Common myeloid progenitor, CD34-positive (primary cell): ENCODE data around the gene DGCR6L.

Experiments
- CTCF ChIA-PET: fragments of 350-600 bp; sonication (Branson Sonifier 250); formaldehyde crosslinking; loops from one replicate; lab custom pipeline; 2021; ENCODE audit warnings: antibody characterized with exemption; lab: Charles Lee
- POLR2A ChIA-PET: fragments of 350-600 bp; sonication (Branson Sonifier 250); formaldehyde crosslinking; loops from one replicate; lab custom pipeline; 2021; ENCODE audit warnings: antibody characterized with exemption; lab: Charles Lee
- DNase-seq, 3 donors: peaks; one replicate each; pipeline versions ENCODE4 v3.0.0 to v3.0.0-alpha.2; 2013
- H3K27ac ChIP-seq, 2 experiments: 1 replicate in 1 of 2; 2 replicates in 1 of 2; pipeline ENCODE4 v1.7.0; 2013; ENCODE audit warnings: inconsistent platforms in 2 of 2, low read length in 2 of 2, mild to moderate bottlenecking in 2 of 2, low read depth in 1 of 2, moderate library complexity in 1 of 2; ENCODE audit not compliant: severe bottlenecking in 2 of 2, insufficient read depth in 1 of 2, poor library complexity in 1 of 2
- H3K27me3 ChIP-seq, 5 experiments: replicated peaks in 2 of 5; 1 replicate in 3 of 5; 2 replicates in 2 of 5; pipeline versions ENCODE4 v1.6.1 to v1.7.0; 2013; ENCODE audit warnings: low read length in 4 of 5, mild to moderate bottlenecking in 2 of 5, moderate library complexity in 2 of 5, inconsistent platforms in 1 of 5; ENCODE audit not compliant: insufficient read depth in 5 of 5, control insufficient read depth in 4 of 5
- H3K36me3 ChIP-seq, 4 experiments: 1 replicate in 2 of 4; 2 replicates in 2 of 4; pipeline versions ENCODE4 v1.6.1 to v1.7.0; 2013; ENCODE audit warnings: low read length in 3 of 4, control low read depth in 1 of 4, mild to moderate bottlenecking in 1 of 4; ENCODE audit not compliant: control insufficient read depth in 4 of 4, insufficient read depth in 4 of 4
- H3K4me1 ChIP-seq, 4 experiments: 1 replicate in 3 of 4; 2 replicates in 1 of 4; pipeline versions ENCODE4 v1.6.1 to v1.7.1; 2013; ENCODE audit warnings: low read length in 3 of 4, mild to moderate bottlenecking in 3 of 4, control low read depth in 1 of 4, inconsistent platforms in 1 of 4, moderate library complexity in 1 of 4; ENCODE audit not compliant: control insufficient read depth in 4 of 4, insufficient read depth in 4 of 4; ENCODE audit errors: control extremely low read depth in 1 of 4
- H3K4me3 ChIP-seq, 7 experiments: 1 replicate in 4 of 7; 2 replicates in 3 of 7; pipeline versions ENCODE4 v1.5.1 to v1.7.0; 2013; ENCODE audit warnings: mild to moderate bottlenecking in 7 of 7, low read length in 6 of 7, moderate library complexity in 6 of 7, inconsistent platforms in 2 of 7, low read depth in 2 of 7, control low read depth in 1 of 7; ENCODE audit not compliant: insufficient read depth in 4 of 7, control insufficient read depth in 1 of 7; ENCODE audit errors: extremely low read depth in 1 of 7
- H3K9me3 ChIP-seq, 5 experiments: 1 replicate in 4 of 5; 2 replicates in 1 of 5; pipeline versions ENCODE4 v1.6.1 to v1.7.1; 2013; ENCODE audit warnings: low read length in 4 of 5, mild to moderate bottlenecking in 2 of 5, inconsistent platforms in 1 of 5, low read depth in 1 of 5, moderate library complexity in 1 of 5; ENCODE audit not compliant: control insufficient read depth in 4 of 5, insufficient read depth in 2 of 5; ENCODE audit errors: control extremely low read depth in 1 of 5
- WGBS: methylation state at CpG from one replicate; pipeline ENCODE4 v1.1.5; 2013; ENCODE audit not compliant: insufficient coverage; 5-methylcytosine and 5-hydroxymethylcytosine counted together

Gene DGCR6L

GRCh38 chr22:20295262-20296064 lies 24.4 kb downstream of the DGCR6L start:
- Histone ChIP-seq H3K4me1 (peaks cover 0 to 14% (median 14%) of the 10 kb centered on the region in 4 experiments), H3K9me3 (no peaks in the 10 kb centered on the region), H3K36me3 (no peaks in the 10 kb centered on the region), H3K27ac (no peak overlapping the region), H3K27me3 (peaks cover 0 to 12% (median 0%) of the 10 kb centered on the region in 5 experiments), H3K4me3 (no peak overlapping the region)
- WGBS: 92% methylated on average over 5 of the region's 12 CpGs
- ChIA-PET CTCF (interaction anchor here (0.6 to 2.6 kb wide), 4 partner anchors 9 to 379 kb away, joined by 3 to 7 read pairs (median 3); partner anchors contain the start of gene DGCR6L), POLR2A (no interaction called here)
- no peak for DNase-seq

GRCh38 chr22:20292673-20293232 lies 27.1 kb downstream of the DGCR6L start:
- ChIA-PET POLR2A (no interaction called here), CTCF (interaction anchor here (1.9 kb wide), 1 partner anchor 136 kb away, joined by 5 read pairs; no protein-coding TSS in a partner anchor)
- Histone ChIP-seq H3K36me3 (no peaks in the 10 kb centered on the region), H3K9me3 (no peaks in the 10 kb centered on the region), H3K27ac (no peak overlapping the region), H3K4me3 (no peak overlapping the region), H3K27me3 (peaks cover 0 to 8% (median 0%) of the 10 kb centered on the region in 5 experiments), H3K4me1 (no peaks in the 10 kb centered on the region)
- 76% methylated on average over 12 of the region's 13 CpGs for WGBS
- no peak for DNase-seq

GRCh38 chr22:20292108-20292507 lies 27.8 kb downstream of the DGCR6L start:
- ChIA-PET POLR2A (no interaction called here), CTCF (interaction anchor here (1.3 to 1.9 kb wide), 2 partner anchors 9 to 135 kb away, joined by 5 read pairs; no protein-coding TSS in a partner anchor)
- 100% methylated on average over 2 of the region's 5 CpGs for WGBS
- DNase-seq: no peak
- no peaks in the 10 kb centered on the region for H3K36me3 ChIP-seq
- H3K4me3 ChIP-seq: no peak overlapping the region
- H3K27ac ChIP-seq: no peak overlapping the region
- peaks cover 0 to 4% (median 0%) of the 10 kb centered on the region in 5 experiments for H3K27me3 ChIP-seq
- no peaks in the 10 kb centered on the region for H3K9me3 ChIP-seq
- no peaks in the 10 kb centered on the region for H3K4me1 ChIP-seq

GRCh38 chr22:20291604-20292063 lies 28.2 kb downstream of the DGCR6L start:
- Histone ChIP-seq H3K4me1 (no peaks in the 10 kb centered on the region), H3K27me3 (peaks cover 0 to 2% (median 0%) of the 10 kb centered on the region in 5 experiments), H3K36me3 (no peaks in the 10 kb centered on the region), H3K4me3 (no peak overlapping the region), H3K27ac (no peak overlapping the region), H3K9me3 (no peaks in the 10 kb centered on the region)
- POLR2A ChIA-PET: no interaction called here
- DNase-seq: no peak
- CTCF ChIA-PET: interaction anchor here (1.3 kb wide), 1 partner anchor 8 kb away, joined by 5 read pairs; no protein-coding TSS in a partner anchor
- WGBS: 85% methylated on average over 11 of the region's 11 CpGs

- WGBS: 100% methylated on average over 4 of the region's 5 CpGs
- Histone ChIP-seq H3K4me3 (no peak overlapping the region), H3K27me3 (peaks cover 0 to 2% (median 0%) of the 10 kb centered on the region in 5 experiments), H3K36me3 (no peaks in the 10 kb centered on the region), H3K4me1 (no peaks in the 10 kb centered on the region), H3K9me3 (no peaks in the 10 kb centered on the region), H3K27ac (no peak overlapping the region)
- no peak for DNase-seq
- POLR2A ChIA-PET: no interaction called here
- CTCF ChIA-PET: interaction anchor here (1.3 kb wide), 1 partner anchor 8 kb away, joined by 5 read pairs; no protein-coding TSS in a partner anchor
Observed at GRCh38 chr22:20291249-20291586, 28.6 kb downstream of the DGCR6L start.

GRCh38 chr22:20290578-20291248 lies 29.1 kb downstream of the DGCR6L start:
- no peaks in the 10 kb centered on the region for H3K27me3 ChIP-seq
- no peak overlapping the region for H3K4me3 ChIP-seq
- POLR2A ChIA-PET: no interaction called here
- 97% methylated on average over 13 of the region's 13 CpGs for WGBS
- no peaks in the 10 kb centered on the region for H3K36me3 ChIP-seq
- no peak for DNase-seq
- H3K4me1 ChIP-seq: no peaks in the 10 kb centered on the region
- H3K9me3 ChIP-seq: no peaks in the 10 kb centered on the region
- no peak overlapping the region for H3K27ac ChIP-seq
- CTCF ChIA-PET: interaction anchor here (0.7 kb wide), 1 partner anchor 237 kb away, joined by 3 read pairs; no protein-coding TSS in a partner anchor
